GM23248 (cell line): ENCODE results near the gene CCDC50.

Experiments
- EZH2 ChIP-seq: fragments of 200-600 bp; sonication (generic); IDR thresholded peaks from 2 replicates; pipeline ENCODE4 v1.6.1; 2018; ENCODE audit warnings: antibody characterized with exemption, mild to moderate bottlenecking; ENCODE audit not compliant: insufficient read depth, poor library complexity, severe bottlenecking
- EZH2phosphoT487 ChIP-seq: fragments of 200-600 bp; sonication (generic); IDR thresholded peaks from 2 replicates; pipeline ENCODE4 v1.6.1; 2018; ENCODE audit warnings: antibody characterized with exemption, moderate library complexity, mild to moderate bottlenecking, low read depth; ENCODE audit not compliant: insufficient read depth

DNA sequence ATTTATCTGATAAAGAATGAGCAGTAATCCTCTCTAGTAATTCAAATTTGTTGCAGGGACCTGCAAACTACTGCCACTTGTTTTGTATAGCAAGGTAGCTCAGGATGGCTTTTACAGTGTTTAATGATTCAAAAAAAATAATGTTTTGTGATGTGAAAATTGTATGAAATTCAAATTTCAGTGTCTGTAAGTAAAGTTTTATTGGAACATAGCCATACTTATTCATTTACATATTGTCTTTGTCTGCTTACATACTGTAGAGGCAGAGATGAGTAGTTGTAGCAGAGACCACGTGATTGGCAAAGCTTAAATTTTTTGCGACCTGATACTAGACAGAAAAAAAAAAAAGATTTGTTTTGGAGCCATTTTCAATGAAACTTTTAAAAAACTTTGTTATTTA, 7.6 kb downstream of the CCDC50 start:
- no peak for TF ChIP-seq EZH2
- TF ChIP-seq EZH2phosphoT487, result no peak
